ENCODE results near the gene STON2. TPM values are rescaled to one million over a fixed set of nuclear protein-coding genes. Genes with fewer than 3 reads are reported as not detected.

STON2 gene
- total RNA-seq, 2 experiments from 2014 or later: 0.58 TPM; not detected in 1

DNA sequence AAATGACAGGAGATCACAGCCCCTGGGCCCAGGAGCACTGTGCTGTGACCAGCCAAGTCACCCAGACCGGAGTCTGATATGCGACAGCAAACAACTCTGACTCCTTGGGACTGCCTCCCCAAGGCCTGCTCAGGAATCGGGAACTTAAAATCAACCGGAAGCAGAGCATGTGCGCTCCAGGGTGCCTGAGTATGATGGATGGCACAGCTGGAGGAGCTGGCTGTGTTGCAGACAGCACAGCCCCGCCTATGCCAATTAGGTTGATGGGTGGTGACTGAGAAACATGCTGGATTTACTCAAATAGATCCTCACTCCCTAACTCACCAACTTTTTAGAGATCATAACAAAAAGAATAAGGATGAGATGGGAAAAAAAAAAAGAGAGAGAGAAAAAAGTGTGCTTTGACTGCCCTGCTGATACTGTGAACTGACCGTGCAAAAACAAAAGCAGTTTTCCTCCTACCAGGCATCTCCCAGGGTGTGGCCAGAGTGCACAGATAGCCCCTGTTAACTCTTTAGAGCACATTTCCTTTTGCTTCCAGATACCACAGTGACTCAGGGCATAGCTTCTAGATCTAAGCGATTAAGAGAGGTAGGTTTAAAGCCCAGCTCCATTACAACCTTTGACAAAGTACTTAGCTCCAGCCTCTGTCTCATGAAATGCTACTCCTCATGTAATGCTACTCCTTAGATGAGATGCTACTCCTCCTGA, 27.4 kb upstream of the STON2 start:
- H3K9me3 Mint-ChIP-seq: no peaks in the 10 kb centered on the region
- no peak overlapping the region for H3K27ac Mint-ChIP-seq
- no peak overlapping the region for H3K4me3 Mint-ChIP-seq
- CTCF ChIA-PET: interaction anchor here (1.6 kb wide), 1 partner anchor 161 kb away, joined by 5 read pairs; no protein-coding TSS in a partner anchor
- intact Hi-C loops (cut with micrococcal nuclease): no loop called here
- no peaks in the 10 kb centered on the region for H3K36me3 Mint-ChIP-seq (ENCODE audit: low read depth)
- POLR2A ChIA-PET: interaction anchor here (0.6 to 0.7 kb wide), 2 partner anchors 26 to 29 kb away, joined by 3 to 4 read pairs; no protein-coding TSS in a partner anchor
- H3K27me3 Mint-ChIP-seq: peaks cover 23% of the 10 kb centered on the region
- no peaks in the 10 kb centered on the region for H3K4me1 Mint-ChIP-seq (ENCODE audit: low read depth)
- DNase-seq (no peak), ATAC-seq (no peak)
- TF ChIP-seq, protein P1, sequence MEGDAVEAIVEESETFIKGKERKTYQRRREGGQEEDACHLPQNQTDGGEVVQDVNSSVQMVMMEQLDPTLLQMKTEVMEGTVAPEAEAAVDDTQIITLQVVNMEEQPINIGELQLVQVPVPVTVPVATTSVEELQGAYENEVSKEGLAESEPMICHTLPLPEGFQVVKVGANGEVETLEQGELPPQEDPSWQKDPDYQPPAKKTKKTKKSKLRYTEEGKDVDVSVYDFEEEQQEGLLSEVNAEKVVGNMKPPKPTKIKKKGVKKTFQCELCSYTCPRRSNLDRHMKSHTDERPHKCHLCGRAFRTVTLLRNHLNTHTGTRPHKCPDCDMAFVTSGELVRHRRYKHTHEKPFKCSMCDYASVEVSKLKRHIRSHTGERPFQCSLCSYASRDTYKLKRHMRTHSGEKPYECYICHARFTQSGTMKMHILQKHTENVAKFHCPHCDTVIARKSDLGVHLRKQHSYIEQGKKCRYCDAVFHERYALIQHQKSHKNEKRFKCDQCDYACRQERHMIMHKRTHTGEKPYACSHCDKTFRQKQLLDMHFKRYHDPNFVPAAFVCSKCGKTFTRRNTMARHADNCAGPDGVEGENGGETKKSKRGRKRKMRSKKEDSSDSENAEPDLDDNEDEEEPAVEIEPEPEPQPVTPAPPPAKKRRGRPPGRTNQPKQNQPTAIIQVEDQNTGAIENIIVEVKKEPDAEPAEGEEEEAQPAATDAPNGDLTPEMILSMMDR (IDR thresholded peaks at IDR 0.05): no peak

DNA sequence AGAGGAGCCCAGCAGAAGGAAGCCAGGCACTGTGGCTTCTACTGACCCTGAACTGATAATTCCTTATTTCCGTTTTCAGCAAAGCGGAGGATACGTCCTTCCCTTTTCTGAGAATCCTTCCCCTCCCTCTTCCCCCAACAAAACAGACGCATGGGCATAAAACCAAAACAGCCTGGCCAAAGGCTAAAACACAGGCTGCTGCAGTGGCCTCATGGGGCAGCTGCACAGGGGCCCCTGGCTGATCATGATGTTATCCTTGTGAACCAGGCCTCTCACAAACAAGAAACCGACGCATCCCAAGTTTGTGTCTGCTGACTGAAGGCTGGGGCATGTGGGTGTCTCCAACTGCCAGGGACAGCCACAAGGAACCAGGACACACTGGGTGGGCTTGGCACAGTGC, 23.4 kb upstream of the STON2 start:
- no peak for DNase-seq
- intact Hi-C loops (cut with micrococcal nuclease): no loop called here
- POLR2A ChIA-PET: interaction anchor here (0.9 kb wide), 1 partner anchor 54 kb away, joined by 5 read pairs; no protein-coding TSS in a partner anchor

DNA sequence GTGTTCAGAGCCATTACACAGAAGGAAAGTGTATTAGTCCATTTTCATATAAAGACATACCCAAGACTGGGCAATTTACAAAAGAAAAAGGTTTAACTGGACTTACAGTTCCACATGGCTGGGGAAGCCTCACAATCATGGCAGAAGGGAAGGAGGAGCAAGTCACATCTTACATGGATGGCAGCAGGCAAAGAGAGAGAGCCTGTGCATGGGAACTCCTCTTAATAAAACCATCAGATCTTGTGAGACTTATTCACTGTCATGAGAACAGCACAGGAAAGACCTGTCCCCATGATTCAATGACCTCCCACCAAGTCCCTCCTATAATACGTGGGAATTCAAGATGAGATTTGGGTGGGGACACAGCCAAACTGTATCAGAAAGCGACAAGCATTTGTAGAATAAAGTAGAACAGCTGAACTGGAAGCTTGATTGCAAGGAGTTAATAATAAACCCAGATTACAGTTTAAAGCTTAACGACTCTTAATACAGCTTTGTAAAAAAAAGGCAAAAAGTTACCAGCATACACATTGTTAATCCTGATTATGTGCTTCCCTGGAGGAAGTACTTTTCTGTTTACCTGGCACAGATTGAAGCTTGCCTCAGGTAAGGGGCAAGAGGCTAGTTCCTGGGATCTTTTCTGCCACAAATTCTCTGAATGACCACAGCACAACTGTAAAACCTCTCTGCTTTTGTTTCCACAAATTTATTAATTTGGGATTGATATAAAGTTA, 18.1 kb upstream of the STON2 start:
- Mint-ChIP-seq H3K4me3 (no peak overlapping the region), H3K4me1 (ENCODE audit: low read depth) (peaks cover 3% of the 10 kb centered on the region), H3K27me3 (peaks cover 7% of the 10 kb centered on the region), H3K9me3 (peaks cover 3% of the 10 kb centered on the region), H3K27ac (no peak overlapping the region), H3K36me3 (ENCODE audit: low read depth) (no peaks in the 10 kb centered on the region)
- ChIA-PET POLR2A (no interaction called here), CTCF (interaction anchor here (1.0 to 1.1 kb wide), 2 partner anchors 35 to 46 kb away, joined by 3 read pairs; no protein-coding TSS in a partner anchor)
- intact Hi-C loops (cut with micrococcal nuclease): no loop called here
- ATAC-seq (no peak), DNase-seq (no peak)
- TF ChIP-seq, protein P1 (IDR thresholded peaks at IDR 0.05): no peak

More for the DNA sequence above, 23.4 kb upstream of the STON2 start:
- H3K27ac Mint-ChIP-seq: no peak overlapping the region
- no peak overlapping the region for H3K4me3 Mint-ChIP-seq
- H3K27me3 Mint-ChIP-seq: peaks cover 11% of the 10 kb centered on the region
- H3K9me3 Mint-ChIP-seq: no peaks in the 10 kb centered on the region
- ATAC-seq: no peak
- CTCF ChIA-PET: no interaction called here
- H3K36me3 Mint-ChIP-seq (ENCODE audit: low read depth): no peaks in the 10 kb centered on the region
- no peaks in the 10 kb centered on the region for H3K4me1 Mint-ChIP-seq (ENCODE audit: low read depth)
- TF ChIP-seq, protein P1 (IDR thresholded peaks at IDR 0.05): no peak

DNA sequence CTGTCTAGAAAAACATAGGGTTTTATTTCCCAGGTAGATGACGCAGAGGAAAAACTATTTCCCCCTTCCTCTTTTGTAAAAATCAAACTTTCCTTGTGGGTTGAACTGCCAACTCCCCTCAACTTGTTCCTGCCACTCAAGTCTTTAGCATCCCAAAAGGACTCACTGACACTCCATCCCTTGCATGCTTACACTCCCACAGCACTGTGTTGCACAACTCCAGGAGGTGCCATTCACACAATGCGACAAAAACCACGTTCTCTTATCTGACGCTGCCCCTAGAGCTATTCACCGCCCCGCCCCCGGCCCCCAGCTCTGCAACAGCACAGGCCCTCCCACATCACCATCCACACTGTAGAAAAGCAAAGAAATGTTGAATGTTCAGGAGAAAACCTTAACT, 16.9 kb upstream of the STON2 start:
- CTCF ChIA-PET: interaction anchor here (0.9 kb wide), 1 partner anchor 37 kb away, joined by 3 read pairs; no protein-coding TSS in a partner anchor
- POLR2A ChIA-PET: no interaction called here
- TF ChIP-seq, protein P1 (IDR thresholded peaks at IDR 0.05): no peak
- peaks cover 7% of the 10 kb centered on the region for H3K27me3 Mint-ChIP-seq
- peaks cover 3% of the 10 kb centered on the region for H3K4me1 Mint-ChIP-seq (ENCODE audit: low read depth)
- ATAC-seq: no peak
- no peak overlapping the region for H3K4me3 Mint-ChIP-seq
- H3K9me3 Mint-ChIP-seq: peaks cover 3% of the 10 kb centered on the region
- no peaks in the 10 kb centered on the region for H3K36me3 Mint-ChIP-seq (ENCODE audit: low read depth)
- intact Hi-C loops (cut with micrococcal nuclease): no loop called here
- DNase-seq: no peak
- H3K27ac Mint-ChIP-seq: no peak overlapping the region
